HG03460 (cell line): ENCODE data around the gene CYP1A2.

Experiments used
- ATAC-seq: cut with Tn5 transposase; IDR thresholded peaks from one replicate; pipeline ENCODE4 v1.9.1; 2021; ENCODE audit not compliant: unreplicated experiment

Gene CYP1A2

DNA sequence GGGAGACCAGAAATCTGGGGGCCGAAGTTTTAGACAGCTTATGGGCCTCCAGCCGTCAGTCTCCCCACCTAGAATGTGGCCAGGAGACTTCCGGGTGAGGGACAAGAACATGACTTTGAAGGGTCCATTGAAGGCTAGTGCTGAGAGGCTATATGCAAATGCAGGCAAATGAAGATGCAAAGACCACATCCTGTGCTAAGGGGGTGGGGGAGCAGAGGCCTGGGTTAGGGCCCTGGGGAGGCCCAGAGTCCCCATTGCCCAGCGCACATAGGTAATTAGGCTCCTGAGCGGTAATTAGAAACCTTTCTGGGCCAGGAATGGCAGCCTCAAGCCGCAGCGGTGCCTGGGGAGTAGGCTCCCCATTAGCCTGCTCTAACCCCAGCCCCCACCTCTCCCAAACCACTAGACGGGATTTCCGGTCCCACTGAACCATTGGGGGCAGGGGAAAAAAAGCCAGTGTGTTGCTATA lies 40.1 kb downstream of the CYP1A2 start:
- peak; percentile 27 for ATAC-seq

- ATAC-seq: no peak
Measured at GRCh38 chr15:74789171-74789631, 40.6 kb downstream of the CYP1A2 start.

- no peak for ATAC-seq
Measured at GRCh38 chr15:74789741-74790079, 41.1 kb downstream of the CYP1A2 start.

DNA sequence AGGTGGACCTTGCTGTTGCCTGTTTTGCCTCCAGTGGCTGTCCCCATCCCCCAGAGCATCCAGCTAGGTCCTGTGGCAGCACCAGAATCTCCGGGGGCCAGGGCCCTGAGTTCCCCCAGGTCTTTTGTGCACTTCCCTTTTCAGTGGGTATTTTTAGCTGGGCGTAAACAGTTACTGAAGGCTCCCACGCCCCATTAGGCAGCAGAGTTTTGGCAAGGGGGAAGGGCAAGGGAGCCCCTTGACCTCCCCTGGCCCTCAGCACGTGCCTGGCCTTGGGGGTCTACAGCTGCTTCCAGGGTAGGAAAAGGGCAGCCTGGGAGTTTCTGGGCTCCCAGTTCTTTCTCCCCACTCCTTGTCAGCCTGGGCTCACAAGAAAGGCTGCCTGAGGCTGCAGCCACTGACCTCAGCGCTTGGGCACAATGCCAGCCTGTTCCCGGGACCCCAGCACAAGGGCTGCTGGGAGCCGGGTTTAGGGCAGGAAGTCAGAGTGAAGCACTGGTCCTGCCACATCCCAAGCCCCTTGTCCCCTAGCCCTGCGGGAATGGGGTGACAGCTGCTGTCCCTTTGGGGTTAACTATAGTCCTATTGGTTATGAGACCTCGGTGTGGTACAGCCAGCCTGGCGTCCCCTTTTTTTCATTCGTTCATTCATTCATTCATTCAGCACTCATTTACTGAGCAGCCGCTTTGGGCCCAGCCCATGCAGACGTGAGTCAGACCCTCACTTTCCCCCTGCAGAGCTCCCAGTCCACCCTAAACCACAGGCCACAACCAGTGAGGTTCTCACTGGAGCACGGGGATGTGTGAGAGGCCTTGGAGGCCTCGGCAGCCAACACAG lies 41.7 kb downstream of the CYP1A2 start:
- ATAC-seq: no peak

DNA sequence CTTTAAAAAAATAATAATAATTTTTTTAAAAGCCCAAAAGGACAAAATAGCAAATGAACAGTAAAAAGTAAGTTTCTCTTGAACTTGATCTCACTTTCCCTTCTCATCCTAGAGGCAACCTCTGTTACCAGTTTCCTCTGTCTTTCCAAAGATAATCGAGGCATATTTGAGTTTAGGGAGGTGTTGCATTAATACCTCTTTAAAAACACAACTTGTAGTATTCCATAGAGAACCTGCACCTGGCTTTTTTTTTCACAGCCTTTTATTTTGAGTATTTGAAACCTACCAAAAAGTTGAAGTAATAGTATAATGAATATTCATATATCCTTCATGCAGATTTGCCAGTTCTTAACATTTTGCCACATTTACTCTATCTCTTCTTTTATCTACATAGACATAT lies 42.4 kb downstream of the CYP1A2 start:
- ATAC-seq: no peak

GRCh38 chr15:74791667-74792066 lies 43.0 kb downstream of the CYP1A2 start:
- no peak for ATAC-seq

DNA sequence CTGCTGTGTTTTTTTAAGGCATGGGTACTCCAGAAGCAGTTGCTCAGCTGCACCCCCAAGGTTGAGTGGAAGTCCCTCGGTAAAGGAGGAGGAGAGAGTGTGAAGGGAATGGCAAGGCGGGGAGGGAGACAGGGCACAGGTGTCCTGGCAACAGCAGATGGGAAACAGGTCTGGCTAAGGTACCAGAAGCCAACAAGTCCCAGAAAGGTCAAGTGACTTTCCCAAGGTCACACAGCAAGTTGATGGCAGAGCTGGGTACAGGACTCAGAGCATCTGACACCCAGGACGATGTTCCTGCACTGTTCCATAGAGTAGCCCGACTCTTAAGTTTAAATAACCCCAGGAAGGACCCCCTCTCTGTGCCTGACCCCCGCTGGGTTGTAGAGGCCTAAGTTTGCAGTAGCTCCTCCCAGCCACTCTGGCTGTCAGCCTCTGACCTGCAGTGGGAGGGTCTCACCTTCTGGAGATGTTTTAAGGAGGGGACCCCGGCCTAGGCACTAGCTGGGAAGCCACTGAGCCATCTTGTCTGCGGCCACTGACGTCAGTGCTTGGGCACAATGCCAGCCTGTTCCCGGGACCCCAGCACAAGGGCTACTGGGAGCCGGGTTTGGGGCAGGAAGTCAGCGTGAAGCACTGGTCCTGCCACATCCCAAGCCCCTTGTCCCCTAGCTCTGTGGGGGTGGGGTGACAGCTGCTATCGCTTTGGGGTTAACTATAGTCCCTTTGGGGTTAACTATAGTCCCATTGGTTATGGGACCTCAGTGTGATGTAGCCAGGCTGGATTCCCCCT lies 43.8 kb downstream of the CYP1A2 start:
- no peak for ATAC-seq

- ATAC-seq: no peak
Measured at GRCh38 chr15:74793135-74794028, 44.7 kb downstream of the CYP1A2 start.

DNA sequence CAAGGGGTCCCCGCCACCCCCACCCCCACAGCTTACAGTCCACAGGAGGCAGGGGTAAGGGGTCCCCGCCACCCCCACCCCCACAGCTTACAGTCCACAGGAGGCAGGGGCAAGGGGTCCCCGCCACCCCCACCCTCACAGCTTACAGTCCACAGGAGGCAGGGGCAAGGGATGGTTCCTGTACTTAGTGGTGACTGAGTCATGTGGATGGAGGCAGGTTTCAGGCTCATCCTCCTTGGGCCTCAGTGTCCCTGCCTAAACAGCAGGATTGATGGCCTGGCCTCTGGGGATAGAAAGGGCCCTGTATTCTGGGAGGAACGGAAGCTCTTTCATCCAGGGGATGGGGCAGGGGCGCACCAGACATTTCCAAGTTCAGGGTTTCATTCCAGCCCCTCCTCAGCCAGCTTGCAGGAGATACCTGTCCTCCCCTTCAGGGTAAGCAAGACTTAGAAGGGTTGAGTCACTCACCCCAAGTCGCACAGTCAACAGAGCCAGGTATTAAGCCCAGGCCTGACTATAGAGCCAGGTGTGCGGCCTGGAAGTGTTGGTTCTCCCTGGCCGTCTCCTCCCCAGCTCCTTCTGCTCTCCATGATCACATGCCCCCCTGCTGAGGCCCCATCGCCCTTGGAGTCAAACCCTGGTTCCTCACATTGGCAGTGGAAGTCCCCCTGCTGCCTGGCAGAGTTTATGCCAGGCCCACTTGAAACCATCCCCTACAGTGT lies 45.8 kb downstream of the CYP1A2 start:
- ATAC-seq: no peak

- ATAC-seq: no peak
Measured at GRCh38 chr15:74794970-74795349, 46.3 kb downstream of the CYP1A2 start.

- ATAC-seq: no peak
Measured at GRCh38 chr15:74795966-74796625, 47.5 kb downstream of the CYP1A2 start.

- no peak for ATAC-seq
Measured at GRCh38 chr15:74798388-74799254, 50.0 kb downstream of the CYP1A2 start.

- no peak for ATAC-seq
Measured at GRCh38 chr15:74799255-74799855, 50.7 kb downstream of the CYP1A2 start.

GRCh38 chr15:74799856-74800558 lies 51.4 kb downstream of the CYP1A2 start:
- ATAC-seq: peak; percentile 64

- ATAC-seq: no peak
Measured at GRCh38 chr15:74800559-74801094, 52.0 kb downstream of the CYP1A2 start.

DNA sequence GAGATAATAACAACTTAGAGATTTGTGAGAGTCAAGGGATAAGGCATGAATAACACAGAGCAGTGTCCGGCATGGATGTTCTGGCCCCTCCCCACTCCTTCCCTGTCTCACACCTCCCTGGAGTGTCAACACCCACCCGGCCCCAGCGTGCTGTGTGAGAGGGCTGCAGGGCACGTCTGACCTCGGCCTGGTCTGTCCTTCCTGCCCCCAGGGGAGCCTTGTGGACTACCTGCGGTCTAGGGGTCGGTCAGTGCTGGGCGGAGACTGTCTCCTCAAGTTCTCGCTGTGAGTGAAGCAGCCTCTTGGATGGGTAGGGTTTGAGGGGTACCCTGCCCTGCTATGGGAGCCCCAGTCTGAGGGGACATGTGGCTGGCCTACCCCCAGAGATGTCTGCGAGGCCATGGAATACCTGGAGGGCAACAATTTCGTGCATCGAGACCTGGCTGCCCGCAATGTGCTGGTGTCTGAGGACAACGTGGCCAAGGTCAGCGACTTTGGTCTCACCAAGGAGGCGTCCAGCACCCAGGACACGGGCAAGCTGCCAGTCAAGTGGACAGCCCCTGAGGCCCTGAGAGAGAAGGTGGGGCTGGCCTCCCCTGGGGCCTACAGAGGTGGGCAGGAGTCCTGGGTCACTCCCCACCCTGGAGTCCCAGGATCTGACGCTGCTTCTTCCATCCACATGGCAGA lies 52.8 kb downstream of the CYP1A2 start:
- ATAC-seq: no peak

GRCh38 chr15:74802290-74802689 lies 53.6 kb downstream of the CYP1A2 start:
- no peak for ATAC-seq
